ENCODE data around the gene SARDH.

SARDH gene

GRCh38 chr9:133669182-133669801 is 68.9 kb downstream of the SARDH start:
- DNase-seq (ENCODE audit: low read depth) = no peak

DNA sequence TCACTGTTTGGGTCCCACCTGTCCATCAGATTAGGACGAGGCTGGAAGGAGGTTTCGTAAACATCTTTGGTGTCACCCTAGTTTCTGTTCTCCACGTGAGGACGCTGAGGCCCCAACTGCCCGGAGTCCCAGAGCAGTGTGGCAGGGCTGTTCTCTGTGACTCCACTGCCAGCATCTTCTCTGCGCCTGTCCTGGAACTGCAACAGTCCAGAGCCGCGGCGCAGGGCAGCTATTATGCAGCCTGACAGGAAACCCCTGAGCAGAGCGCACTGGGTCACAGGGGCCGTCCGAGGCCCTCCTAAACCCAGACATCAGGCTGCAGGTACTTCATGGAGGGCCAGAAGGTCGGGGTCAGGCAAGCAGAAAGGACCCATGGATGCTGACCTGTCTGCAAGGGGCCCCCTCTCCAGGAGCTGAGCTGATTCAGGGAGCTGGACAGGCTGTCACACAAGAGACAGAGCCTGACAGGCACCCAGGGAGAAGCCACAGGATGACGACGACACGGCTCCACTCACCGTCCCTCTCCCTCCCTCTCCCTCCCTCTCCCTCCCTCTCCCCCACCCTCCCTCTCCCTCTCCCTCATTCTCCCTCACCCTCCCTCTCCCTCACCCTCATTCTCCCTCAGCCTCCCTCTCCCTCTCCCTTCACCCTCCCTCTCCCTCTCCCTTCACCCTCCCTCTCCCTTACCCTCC is 70.2 kb downstream of the SARDH start:
- DNase-seq (ENCODE audit: low read depth) = no peak

GRCh38 chr9:133666845-133667244 is 71.3 kb downstream of the SARDH start:
- no peak for DNase-seq (ENCODE audit: low read depth)

DNA sequence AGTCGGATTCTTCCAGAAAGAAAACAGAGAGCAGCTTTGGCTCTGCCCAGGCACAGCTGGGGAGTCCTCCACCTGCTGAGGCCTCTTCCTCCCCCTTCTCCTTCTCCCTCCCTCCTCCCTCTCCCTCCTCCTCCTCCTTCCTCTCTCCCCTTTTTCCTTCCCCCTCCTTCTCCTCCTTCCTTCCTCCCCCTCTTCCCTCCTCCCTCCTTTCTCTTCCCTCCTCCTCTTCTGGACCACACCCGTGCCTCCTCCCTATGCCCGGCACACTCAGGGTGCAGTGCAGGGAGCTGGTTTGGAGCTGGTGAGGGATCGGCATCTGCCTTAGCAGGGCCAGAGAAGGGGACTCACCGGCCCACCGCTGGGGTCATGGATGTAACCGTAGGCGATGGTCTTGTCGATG is 71.8 kb downstream of the SARDH start:
- DNase-seq (ENCODE audit: low read depth) = no peak

DNA sequence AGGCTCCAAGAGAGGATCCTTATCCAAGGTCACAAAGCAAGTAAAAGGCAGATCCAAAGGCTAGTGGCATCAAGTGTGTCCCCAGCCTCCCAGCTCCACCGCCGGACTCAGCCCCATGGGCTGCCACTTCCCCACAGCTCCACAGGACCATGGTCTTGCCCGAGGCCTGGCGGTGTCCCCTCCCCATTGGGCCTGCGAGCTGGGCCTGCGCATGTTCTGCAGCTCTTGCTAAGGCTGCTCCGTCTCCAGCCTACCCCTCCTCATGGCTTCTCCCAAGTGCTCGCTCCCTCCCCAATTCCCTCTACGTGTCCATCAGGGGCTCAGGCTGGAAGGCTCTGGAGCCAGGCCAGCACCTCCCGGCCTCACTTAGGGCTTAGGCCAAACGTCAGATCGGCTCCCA is 72.6 kb downstream of the SARDH start:
- no peak for DNase-seq (ENCODE audit: low read depth)

- DNase-seq (ENCODE audit: low read depth) = no peak
Observed at GRCh38 chr9:133665096-133665495, 73.1 kb downstream of the SARDH start.

DNA sequence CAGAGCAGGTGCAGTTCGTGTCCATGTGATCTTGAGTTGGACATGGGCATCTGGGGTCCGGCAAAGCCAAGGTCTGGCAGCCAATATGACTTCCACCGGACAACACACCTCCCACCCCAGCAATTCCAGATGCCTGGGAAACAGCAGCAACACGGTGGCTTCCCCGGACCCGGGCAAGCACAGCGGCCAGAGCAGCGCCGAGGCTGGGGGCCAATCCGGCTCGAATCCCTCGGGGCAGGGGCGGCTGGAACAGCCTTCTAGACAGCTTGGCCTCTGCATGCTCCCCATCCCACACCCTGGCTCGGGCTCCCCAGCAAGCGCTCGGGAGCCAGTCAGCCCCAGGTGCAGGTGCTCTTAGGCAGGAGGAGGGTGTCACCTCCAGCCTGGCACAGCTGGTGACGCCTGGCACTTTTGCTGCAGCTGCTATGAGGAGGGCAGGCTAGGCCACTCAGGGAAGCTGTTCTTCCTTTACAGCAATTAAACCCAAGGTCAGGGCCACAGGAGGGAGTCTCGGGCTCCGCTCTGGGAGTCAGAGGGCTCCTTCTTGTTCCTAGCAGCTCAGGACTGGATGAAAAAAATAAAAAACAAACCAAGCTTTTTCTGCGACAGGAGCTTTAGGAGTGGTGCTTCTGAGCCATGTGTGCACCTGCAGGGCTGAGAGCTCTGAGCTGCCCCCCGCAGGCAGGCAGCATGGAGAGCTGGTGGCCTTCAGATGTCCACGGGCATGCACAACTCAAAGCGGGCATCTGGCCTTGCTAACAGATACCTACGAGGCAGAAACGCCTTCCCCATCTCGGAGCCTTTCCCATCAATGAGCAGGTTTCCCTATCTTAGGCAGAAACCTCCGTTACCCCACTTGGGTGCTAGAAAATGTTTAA is 73.7 kb downstream of the SARDH start:
- DNase-seq (ENCODE audit: low read depth) = no peak

DNA sequence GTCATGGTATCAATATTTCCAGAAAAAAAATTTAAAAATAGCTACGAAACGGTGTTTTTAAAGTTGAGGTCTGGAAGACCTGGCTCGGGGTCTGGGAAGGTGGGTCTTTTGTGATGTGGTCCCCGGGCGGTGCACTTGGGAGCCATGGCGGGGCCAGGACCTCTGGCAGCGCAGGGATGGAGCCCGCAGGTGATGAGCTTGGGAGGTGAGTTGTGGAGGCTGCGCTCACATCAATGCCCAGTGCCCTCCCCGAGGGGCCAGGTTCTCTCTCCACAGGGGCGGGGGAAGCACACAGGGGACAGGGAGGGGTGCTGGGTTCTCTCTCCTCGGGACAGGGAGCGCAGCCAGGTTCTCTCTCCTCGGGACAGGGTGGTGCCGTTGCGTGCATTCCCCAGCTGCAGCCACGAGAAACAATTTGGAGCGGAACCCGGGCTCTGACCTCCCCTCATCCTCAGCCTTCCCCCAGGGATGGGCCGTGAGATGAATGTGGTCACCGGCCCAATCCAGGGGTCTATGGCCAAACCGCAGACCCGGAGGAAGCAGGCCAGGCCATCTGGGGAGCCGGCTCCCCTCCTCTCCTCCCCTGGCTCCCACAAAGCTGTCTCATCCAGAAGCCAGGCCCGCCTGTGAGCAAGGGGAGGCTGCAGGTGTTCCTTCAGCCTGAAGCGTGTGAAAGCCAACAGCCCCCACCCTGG is 76.2 kb downstream of the SARDH start:
- no peak for DNase-seq (ENCODE audit: low read depth)

GRCh38 chr9:133659516-133659915 is 78.6 kb downstream of the SARDH start:
- no peak for DNase-seq (ENCODE audit: low read depth)

- DNase-seq (ENCODE audit: low read depth) = no peak
Observed at GRCh38 chr9:133658442-133659431, 79.4 kb downstream of the SARDH start.

- no peak for DNase-seq (ENCODE audit: low read depth)
Observed at GRCh38 chr9:133657120-133657661, 81.0 kb downstream of the SARDH start.

DNA sequence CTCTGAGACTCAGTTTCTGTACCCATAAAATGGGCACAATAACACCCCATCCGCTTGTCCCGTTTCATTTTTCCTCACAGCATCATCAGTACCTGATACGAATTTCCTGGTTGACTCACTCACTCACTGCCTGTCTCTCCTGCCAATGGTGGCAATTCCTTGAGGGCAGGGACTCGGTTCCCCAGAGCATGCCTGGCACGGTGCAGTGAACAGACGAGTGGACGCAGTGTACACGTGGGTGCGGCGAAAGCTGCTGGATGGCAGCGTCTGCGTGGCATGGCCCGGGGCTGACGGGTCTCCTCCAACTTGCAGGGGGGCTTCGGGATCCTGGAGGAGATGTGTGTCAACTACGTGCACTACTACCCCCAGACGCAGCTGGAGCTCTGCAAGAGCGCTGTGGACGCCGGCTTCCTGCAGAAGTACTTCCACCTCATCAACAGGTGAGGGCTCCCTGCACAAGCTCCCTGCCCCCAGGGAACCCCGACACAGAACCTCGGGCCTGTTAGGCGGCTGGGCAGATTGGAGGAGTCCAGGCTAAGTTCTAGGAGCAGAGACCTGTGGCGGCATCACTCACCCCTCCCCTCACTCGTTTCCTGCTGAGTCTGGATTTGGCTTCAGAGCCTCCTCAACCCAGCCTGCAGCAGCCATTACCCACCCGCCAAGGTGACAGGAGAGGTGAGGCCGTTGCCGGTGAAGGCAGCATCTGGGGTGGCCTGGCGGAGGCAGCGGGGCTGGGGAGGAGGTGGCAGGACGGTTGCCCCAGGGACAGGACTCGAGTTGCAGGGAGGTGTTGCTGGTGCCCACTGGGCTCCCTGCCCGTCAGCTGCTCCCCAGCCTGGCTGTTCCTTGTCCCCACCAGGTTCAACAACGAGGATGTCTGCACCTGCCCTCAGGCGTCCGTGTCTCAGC is 81.7 kb downstream of the SARDH start:
- DNase-seq (ENCODE audit: low read depth) = no peak

DNA sequence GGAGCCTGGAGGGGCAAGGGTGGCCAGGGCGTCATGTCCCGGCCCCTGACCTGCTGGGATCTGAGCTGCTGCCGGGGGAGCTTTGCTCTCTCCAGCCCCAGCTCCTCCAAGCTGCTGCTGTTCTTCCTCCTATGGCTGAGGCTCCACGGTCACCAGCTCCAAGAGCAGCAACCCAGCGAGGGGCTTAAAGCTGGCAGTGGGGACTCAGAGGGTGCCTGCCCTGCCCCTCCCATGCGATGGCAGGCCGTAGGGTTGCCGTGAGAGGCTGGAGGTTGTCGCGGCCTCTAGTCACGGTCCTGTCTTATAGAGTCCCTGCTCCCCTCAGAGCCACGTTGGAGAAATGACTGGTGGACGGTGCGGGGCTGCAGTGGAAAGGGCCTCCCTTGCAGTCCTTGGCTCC is 82.5 kb downstream of the SARDH start:
- DNase-seq (ENCODE audit: low read depth) = no peak

GRCh38 chr9:133654736-133655657 is 83.2 kb downstream of the SARDH start:
- DNase-seq (ENCODE audit: low read depth) = no peak

DNA sequence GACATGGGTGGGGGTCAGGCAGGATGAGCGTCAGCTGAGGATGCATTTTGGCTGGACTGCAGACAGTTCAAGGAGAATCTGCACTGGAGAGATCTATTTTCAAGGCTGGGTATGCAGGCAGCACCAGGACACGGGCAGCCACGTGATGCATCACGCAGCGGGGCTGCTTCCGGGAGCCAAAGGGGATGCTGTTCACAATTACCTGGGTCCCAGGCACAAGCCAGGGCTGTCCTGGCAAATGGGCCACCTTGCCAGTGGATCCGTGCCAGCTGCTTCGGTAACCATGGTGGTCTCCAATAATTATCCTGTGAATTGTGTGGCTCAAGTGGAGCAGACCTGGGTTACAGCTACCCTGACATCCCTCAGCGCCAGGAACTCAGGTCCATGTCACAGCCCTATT is 84.5 kb downstream of the SARDH start:
- no peak for DNase-seq (ENCODE audit: low read depth)

- no peak for DNase-seq (ENCODE audit: low read depth)
Observed at GRCh38 chr9:133650026-133650425, 88.1 kb downstream of the SARDH start.

DNA sequence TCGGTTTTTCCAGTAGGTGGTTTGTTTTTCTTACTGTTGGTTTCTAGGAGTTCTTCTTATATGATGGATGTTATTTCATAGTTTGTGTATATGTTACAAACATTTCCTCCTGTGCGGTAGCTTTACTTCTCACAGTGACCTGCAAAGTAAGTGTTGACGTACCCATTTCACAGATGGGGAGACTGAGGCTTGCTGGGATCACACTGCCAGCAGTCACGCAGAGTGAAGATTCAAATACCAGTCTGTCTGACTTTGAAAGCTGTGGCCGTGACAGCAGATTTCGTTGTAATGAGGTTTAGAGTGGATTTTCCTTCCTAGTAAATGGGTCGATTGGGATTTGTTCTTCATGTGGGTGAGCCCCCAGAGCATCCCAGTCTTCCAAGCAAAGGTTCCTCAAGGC is 89.0 kb downstream of the SARDH start:
- DNase-seq (ENCODE audit: low read depth) = no peak

- no peak for DNase-seq (ENCODE audit: low read depth)
Observed at GRCh38 chr9:133647765-133648469, 90.2 kb downstream of the SARDH start.

Data from CMK (cell line).